Heart left ventricle (tissue), 16 donors: Measurements from ENCODE around the gene PTPRN2. TPM values are rescaled to one million over a fixed set of nuclear protein-coding genes. Genes with fewer than 3 reads are reported as not detected.
A peak's percentile ranks its signal among the peaks of the same experiment; 100 is the strongest.

Experiments used
- ATAC-seq, 4 donors: fragments of 200-7000 bp; cut with Tn5 transposase; one replicate each; pipeline ENCODE4 v1.9.1; 2020 to 2022; ENCODE audit warnings: moderate library complexity in 4 of 4, mild to moderate bottlenecking in 3 of 4, moderate number of reproducible peaks in 1 of 4
- DNase-seq, 5 donors: peaks; one replicate each; pipeline ENCODE4 v3.0.0-alpha.2; 2020
- H3K27ac ChIP-seq, 12 donors: fragments of 200-600 bp; sonication (generic) in 4 of 12; one replicate each; pipeline versions ENCODE4 v1.5.0 to v1.8.0; 2016 to 2022; ENCODE audit warnings: mild to moderate bottlenecking in 2 of 12
- H3K27me3 ChIP-seq, 9 donors: fragments of 200-600 bp; sonication (generic) in 2 of 9; one replicate each; pipeline versions ENCODE4 v1.5.1 to v1.8.0; 2016 to 2022; ENCODE audit warnings: mild to moderate bottlenecking in 3 of 9
- H3K36me3 ChIP-seq, 9 donors: fragments of 200-600 bp; sonication (generic) in 2 of 9; one replicate each; pipeline versions ENCODE4 v1.5.0 to v1.8.0; 2018 to 2022; ENCODE audit warnings: mild to moderate bottlenecking in 2 of 9
- H3K4me1 ChIP-seq, 12 donors: fragments of 200-600 bp; sonication (generic) in 4 of 12; one replicate each; pipeline versions ENCODE4 v1.5.0 to v1.8.0; 2016 to 2022; ENCODE audit warnings: mild to moderate bottlenecking in 3 of 12
- H3K4me3 ChIP-seq, 12 donors: fragments of 200-600 bp; sonication (generic) in 4 of 12; one replicate each; pipeline versions ENCODE4 v1.5.0 to v1.8.0; 2017 to 2022; ENCODE audit warnings: mild to moderate bottlenecking in 9 of 12, moderate library complexity in 4 of 12
- H3K9me3 ChIP-seq, 12 donors: fragments of 200-600 bp; sonication (generic) in 4 of 12; one replicate each; pipeline versions ENCODE4 v1.5.0 to v1.8.0; 2016 to 2022; ENCODE audit warnings: mild to moderate bottlenecking in 1 of 12
- CTCF ChIP-seq, 12 donors: fragments of 200-600 bp; sonication (generic) in 4 of 12; IDR thresholded peaks; one replicate each; pipeline versions ENCODE4 v1.5.0 to v1.8.0; 2018 to 2022; ENCODE audit warnings: antibody characterized with exemption in 12 of 12, mild to moderate bottlenecking in 5 of 12
- POLR2A ChIP-seq, 2 donors: fragments of 450-650 bp; IDR thresholded peaks; one replicate each; pipeline ENCODE4 v1.6.1; 2017; ENCODE audit warnings: antibody characterized with exemption in 2 of 2, mild to moderate bottlenecking in 2 of 2, moderate library complexity in 2 of 2
- WGBS, 4 donors: extraction: QIAGEN DNeasy Blood & Tissue Kit in 2 of 4; methylation state at CpG; one replicate each; pipeline versions ENCODE4 v1.1.5 to v1.1.7; 2013 to 2018; 5-methylcytosine and 5-hydroxymethylcytosine counted together
- intact Hi-C, 10 donors: fragments of 100-400 bp; cut with DNase I; formaldehyde crosslinking; loops; one replicate each; pipeline versions ENCODE4 v1.11.1 to v1.14.2; 2022
- polyA plus RNA-seq, 2 donors: library from polyadenylated mRNA; stranded (reverse); fragments of 200-250 nt; gene quantifications; one replicate each; pipeline ENCODE4 v1.2.3, GENCODE V29; 2013
- total RNA-seq, 9 donors: library from RNA; depleted of rRNA in 2 of 9; stranded (reverse); fragments of >200 nt in 2 of 9; fragmentation: NEBNext Ultra II Directional in 3 of 9; extraction: Animal tissue kit (Norgen Biotek cat#: 25700) in 3 of 9; gene quantifications; one replicate each; pipeline versions ENCODE4 v1.1.0 to v1.2.4, GENCODE V29; 2016 to 2023
- donor health status: ischemic (EF 13 %, LVEDD 7.1; RV severe dilation, severe dysfunction).
- donor health status: healthy with polysubstance abuse.
- donor health status: DM: no; HTN: yes; CAD: no.
- donor health status: DM: no; HTN: no; CAD: no.
- donor health status: ischemic (EF 25% LVEDD 6.9; RV normal size, moderate dysfunction).
- donor health status: ischemic (EF 25% LVEDD 5.7; RV mildly dilated, moderate dysfunction).
- donor health status: healthy.
- donor health status: DM: yes; HTN: yes; CAD: no.
- donor health status: ischemic (EF 35%, LVEDD 5.7; RV mildly dilated, moderate dysfunction).
- donor health status: nonischemic (EF 11% LVEDD 7.7; RV severe dilation, severe dysfunction).
- donor health status: DM: yes; HTN: yes; CAD: no.
- donor health status: PGD.
- donor health status: ischemic (EF 29% LVEDD 5.4; RV normal size, mild dysfunction).
- donor health status: nonischemic (EF 23%, LVEDD 6.1; RV moderate dilation, normal function).

The PTPRN2 gene
- total and polyA plus RNA-seq, 11 donors, result 0.61 to 2.3 (median 1.3) TPM

GRCh38 chr7:157991351-157991750 lies 596.3 kb downstream of the PTPRN2 start:
- Histone ChIP-seq H3K27me3 (peaks cover 0 to 15% (median 0%) of the 10 kb centered on the region in 9 donors), H3K9me3 (peaks cover 0 to 7% (median 0%) of the 10 kb centered on the region in 12 donors), H3K4me1 (no peaks in the 10 kb centered on the region), H3K4me3 (no peak overlapping the region), H3K27ac (no peak overlapping the region), H3K36me3 (no peaks in the 10 kb centered on the region)
- no peak for ATAC-seq
- intact Hi-C loops, result no loop called here
- TF ChIP-seq CTCF (IDR thresholded peaks at IDR 0.05), result no peak
- TF ChIP-seq POLR2A (IDR thresholded peaks at IDR 0.05), result no peak
- DNase-seq, result no peak
- 47 to 74% (median 68%) methylated on average over 8 to 9 of the region's 9 CpGs for WGBS, 4 donors

- intact Hi-C loops, result no loop called here
- no peak overlapping the region for H3K4me3 ChIP-seq
- DNase-seq (no peak), ATAC-seq (no peak)
- no peak for TF ChIP-seq POLR2A (IDR thresholded peaks at IDR 0.05)
- no peaks in the 10 kb centered on the region for H3K4me1 ChIP-seq
- H3K9me3 ChIP-seq, result peaks cover 0 to 4% (median 0%) of the 10 kb centered on the region in 12 donors
- H3K27ac ChIP-seq, result no peak overlapping the region
- 57 to 66% (median 62%) methylated on average over 7 to 9 of the region's 9 CpGs for WGBS, 4 donors
- H3K27me3 ChIP-seq, result peaks cover 0 to 10% (median 0%) of the 10 kb centered on the region in 9 donors
- H3K36me3 ChIP-seq, result no peaks in the 10 kb centered on the region
Measured at GRCh38 chr7:157990881-157991250, 596.8 kb downstream of the PTPRN2 start.

- no peaks in the 10 kb centered on the region for H3K9me3 ChIP-seq
- no peaks in the 10 kb centered on the region for H3K36me3 ChIP-seq
- DNase-seq (no peak), ATAC-seq (no peak)
- H3K27ac ChIP-seq, result no peak overlapping the region
- no peaks in the 10 kb centered on the region for H3K4me1 ChIP-seq
- 71 to 77% (median 76%) methylated on average over 16 to 21 of the region's 21 CpGs for WGBS, 4 donors
- intact Hi-C loops, result no loop called here
- peaks cover 0 to 8% (median 0%) of the 10 kb centered on the region in 9 donors for H3K27me3 ChIP-seq
- no peak for TF ChIP-seq POLR2A (IDR thresholded peaks at IDR 0.05)
- no peak for TF ChIP-seq CTCF (IDR thresholded peaks at IDR 0.05)
- H3K4me3 ChIP-seq, result no peak overlapping the region
Measured at GRCh38 chr7:157990226-157990880, 597.3 kb downstream of the PTPRN2 start.

DNA sequence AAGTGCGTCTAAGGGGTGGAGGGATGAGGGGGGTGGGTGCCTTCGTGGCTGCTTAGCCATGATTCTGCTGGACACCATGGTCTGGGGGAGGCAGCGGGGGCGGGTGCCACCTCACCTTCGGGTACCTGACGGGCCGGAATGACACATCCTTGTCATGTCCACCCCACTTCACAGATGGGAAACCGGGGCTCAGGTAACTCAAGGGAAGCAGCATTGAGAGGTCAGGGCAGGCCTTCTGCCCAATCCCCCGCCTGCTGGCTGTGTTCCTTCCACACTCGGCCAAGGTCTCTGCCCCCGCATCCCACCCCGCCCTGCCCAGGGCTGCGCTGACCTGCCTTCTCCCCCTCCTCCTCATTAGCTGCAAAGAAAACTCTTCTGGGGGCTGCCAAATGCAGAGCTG lies 598.0 kb downstream of the PTPRN2 start:
- Histone ChIP-seq H3K27ac (no peak overlapping the region), H3K9me3 (no peaks in the 10 kb centered on the region), H3K36me3 (no peaks in the 10 kb centered on the region), H3K27me3 (peaks cover 0 to 8% (median 0%) of the 10 kb centered on the region in 9 donors), H3K4me3 (no peak overlapping the region), H3K4me1 (no peaks in the 10 kb centered on the region)
- TF ChIP-seq CTCF (IDR thresholded peaks at IDR 0.05) (no peak), POLR2A (IDR thresholded peaks at IDR 0.05) (no peak)
- ATAC-seq (no peak), DNase-seq (no peak)
- 69 to 81% (median 73%) methylated on average over 9 to 13 of the region's 13 CpGs for WGBS, 4 donors
- intact Hi-C loops, result no loop called here

DNA sequence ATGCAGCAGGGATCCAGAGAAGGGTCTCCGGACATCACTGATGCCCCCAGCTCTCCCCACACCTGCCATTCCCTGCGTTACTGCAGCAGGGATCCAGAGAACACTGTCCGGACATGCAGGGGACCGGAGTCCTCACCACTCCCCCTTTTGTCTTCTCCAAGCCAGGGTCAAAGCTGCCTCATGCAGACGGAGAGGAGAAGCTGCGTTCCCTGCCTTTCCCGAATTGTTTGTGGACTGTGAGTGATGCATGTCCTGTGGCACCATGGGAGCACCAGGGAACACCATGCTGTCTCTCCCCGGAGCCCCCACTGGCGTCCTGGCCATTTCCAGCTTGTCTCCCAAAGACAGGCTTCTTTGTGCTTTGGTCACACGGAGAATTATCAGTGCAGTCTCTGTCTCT lies 599.7 kb downstream of the PTPRN2 start:
- DNase-seq (peak in 1 of 5 donors; percentile 44), ATAC-seq (no peak)
- Histone ChIP-seq H3K9me3 (no peaks in the 10 kb centered on the region), H3K4me3 (no peak overlapping the region), H3K4me1 (no peaks in the 10 kb centered on the region), H3K27ac (no peak overlapping the region), H3K36me3 (no peaks in the 10 kb centered on the region), H3K27me3 (peaks cover 0 to 8% (median 0%) of the 10 kb centered on the region in 9 donors)
- TF ChIP-seq CTCF (IDR thresholded peaks at IDR 0.05) (no peak), POLR2A (IDR thresholded peaks at IDR 0.05) (no peak)
- WGBS, 4 donors, result 63 to 74% (median 67%) methylated on average over 7 to 10 of the region's 10 CpGs
- intact Hi-C loops, result no loop called here
